Epidermal melanocyte (primary cell): ENCODE results near the gene MAP2K3.
"Not testable (repeated sequence)": the region's sequence is repeated elsewhere in the genome, so short reads cannot be mapped to it uniquely, and the experiment has no call there.

Experiments
- DNase-seq: peaks from one replicate; pipeline ENCODE4 v3.0.0; 2011; ENCODE audit warnings: low spot score; ENCODE audit not compliant: insufficient read length

Gene MAP2K3

DNA sequence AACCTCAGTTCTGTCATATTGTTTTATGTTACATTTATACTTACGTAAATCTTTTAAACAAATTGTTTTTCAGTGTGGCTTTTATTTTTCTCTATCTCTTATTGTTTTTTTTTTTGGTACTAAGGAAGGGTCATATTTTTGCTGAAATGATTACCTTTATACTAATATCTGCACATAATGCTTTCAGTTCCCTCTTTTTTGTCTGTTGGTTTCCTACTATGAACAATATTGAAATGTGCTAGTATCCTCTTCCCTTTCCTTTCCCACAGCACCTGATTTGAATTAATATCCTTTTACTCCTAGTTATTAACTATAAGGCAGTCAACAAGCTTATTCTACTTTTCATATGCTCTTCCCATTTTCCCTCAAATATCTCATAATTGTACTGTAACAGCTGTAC lies 43.4 kb downstream of the MAP2K3 start:
- not testable (repeated sequence) for DNase-seq

DNA sequence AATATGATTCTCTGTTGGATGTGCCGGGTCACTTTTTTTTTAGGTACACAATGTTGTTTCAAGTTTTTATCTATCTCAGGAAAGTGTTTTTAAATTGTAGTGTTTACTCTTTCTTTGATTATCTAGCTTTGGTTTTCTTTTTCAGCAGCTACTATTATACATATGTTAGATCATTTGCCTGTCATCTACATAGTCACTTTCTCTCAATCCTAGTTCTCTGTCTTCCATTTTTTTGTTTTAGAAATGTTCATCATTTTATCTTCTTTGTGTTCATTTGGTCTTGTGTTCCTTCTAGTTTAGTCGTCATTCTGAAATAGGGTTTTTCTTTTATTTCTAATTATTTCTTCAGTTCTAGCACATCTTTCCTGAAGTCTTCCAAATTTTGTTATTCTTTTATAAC lies 44.3 kb downstream of the MAP2K3 start:
- not testable (repeated sequence) for DNase-seq

DNA sequence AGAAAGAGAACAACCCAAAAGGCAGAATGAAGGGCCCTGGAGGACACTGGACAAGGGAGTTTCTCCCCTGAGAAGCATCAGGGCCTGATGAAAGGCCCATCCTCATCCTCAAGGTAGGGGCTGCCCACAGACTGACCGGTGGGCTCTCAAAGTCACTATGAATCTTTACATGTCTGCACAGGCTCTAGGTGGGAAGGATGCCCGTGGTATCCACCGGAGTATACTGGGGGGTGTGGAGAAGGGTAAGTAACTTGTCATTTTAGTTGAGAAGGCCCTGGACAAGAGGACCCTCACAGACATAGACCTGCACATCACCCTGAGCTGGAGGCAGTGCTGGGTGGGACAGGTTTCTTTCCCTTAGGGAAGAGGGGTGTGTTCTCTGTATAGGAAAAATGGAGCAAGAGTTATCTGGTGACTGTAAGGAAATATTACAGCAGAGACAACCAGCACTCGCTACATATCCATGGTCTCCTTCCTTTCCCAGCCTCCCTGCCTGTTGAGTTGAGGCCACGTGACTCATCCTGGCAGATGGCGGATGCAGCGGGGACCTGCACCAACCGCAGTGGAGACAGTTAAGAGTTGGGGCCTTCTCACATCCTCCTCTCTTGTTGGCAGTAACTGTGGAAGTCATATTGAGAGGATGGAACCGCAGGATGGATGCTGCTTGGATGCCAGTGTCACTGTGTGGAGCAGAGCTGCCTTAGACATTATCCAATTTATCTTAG lies 46.1 kb downstream of the MAP2K3 start:
- DNase-seq = no peak

DNA sequence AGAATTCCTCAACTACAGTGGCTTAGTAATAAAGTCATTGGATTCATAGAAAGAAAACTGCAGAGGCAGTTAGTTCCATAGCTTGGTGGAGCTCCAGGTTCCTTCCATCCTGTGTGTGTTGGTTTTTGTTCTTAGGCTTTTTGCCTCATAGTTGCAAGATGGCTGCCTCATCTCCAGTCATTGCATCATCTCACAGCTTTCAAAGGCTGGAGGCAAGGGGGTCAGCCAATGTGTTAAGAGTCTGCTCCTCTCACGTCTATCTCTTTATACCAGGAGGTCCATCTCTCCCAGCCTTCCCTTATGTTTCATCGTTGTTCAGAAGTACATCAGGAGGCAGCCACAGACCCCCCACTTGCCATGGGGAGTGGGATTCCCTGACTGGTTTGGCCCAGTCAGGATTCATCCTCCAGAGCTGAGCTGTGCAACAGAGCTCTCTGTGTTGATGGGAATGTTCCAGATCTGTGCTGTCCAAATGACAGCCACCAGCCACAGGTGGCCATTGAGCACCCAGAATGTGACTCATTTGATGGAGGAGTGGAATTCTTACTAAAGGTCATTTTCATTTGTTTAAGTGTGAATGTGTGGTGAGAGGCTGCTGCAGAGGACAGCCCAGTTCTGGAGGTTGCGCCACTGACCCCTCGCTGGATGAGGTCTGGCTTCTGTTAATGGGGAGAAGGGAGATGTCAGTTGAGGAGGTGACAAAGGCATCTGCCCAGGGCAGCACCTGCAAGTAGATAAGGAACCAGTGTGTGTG lies 52.2 kb downstream of the MAP2K3 start:
- not testable (repeated sequence) for DNase-seq

DNA sequence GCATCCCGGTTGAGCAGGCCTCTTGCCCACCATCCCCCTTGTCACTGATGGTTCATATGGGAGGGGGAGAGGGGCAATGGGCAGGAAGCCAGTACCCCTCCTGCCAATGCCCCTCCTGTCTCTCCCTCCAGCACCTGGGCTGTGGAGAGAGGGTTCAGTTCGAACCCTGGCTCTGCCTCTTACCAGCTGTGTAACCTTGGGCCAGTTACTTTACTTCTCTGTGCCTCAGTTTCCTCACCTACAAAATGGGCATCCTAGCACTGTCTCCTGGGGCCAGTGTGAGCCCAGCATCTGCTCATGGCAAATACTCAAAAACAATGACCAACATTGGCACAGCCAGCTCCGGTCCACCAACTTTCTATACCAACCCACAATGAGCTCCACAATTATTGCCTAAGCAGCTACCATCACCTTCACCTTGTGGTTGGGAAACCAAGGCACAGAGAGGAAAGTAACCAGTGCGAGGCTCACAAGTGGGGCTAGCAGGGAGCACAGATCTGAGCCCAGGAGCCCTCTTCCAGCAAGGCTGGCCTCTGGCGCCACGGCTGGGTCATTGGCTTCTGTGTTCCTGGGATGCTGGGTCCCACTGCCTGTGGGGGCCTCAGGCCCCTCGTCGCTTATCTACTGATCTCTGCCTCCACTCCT lies 53.6 kb downstream of the MAP2K3 start:
- not testable (repeated sequence) for DNase-seq

DNA sequence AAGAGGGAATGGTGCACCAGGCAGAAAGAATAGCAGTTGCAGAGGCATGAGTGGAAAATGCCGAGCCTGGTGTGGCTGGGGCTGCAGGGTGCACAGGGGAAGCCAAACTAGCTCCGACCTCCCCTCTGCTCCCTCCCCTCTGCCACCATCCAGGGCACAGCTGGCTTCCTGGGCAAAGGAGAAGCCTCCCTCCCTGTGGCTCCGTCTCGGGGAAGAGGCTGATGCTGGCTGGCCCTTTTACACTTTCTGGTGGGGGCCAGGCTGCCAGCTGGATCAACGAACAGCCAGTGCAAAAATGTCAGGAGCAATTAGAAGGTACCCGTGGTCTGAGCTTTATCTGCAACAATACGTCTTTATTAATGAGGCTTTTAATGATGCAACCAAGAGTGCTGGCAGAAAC lies 54.5 kb downstream of the MAP2K3 start:
- DNase-seq = no peak

DNA sequence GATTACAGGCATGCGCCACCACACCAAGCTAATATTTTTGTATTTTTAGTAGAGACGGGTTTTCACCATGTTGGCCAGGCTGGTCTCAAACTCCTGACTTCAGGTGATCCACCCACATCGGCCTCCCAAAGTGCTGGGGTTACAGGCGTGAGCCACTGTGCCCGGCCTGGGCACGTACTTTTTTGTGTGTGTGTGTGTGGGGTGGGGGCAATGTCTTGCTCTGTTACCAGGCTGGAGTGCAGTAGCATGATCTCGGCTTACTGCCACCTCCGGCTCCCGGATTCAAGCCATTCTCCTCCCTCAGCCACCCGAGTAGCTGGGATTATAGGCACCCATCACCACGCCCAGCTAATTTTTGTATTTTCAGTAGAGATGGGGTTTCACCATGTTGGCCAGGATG lies 55.1 kb downstream of the MAP2K3 start:
- DNase-seq = not testable (repeated sequence)

DNA sequence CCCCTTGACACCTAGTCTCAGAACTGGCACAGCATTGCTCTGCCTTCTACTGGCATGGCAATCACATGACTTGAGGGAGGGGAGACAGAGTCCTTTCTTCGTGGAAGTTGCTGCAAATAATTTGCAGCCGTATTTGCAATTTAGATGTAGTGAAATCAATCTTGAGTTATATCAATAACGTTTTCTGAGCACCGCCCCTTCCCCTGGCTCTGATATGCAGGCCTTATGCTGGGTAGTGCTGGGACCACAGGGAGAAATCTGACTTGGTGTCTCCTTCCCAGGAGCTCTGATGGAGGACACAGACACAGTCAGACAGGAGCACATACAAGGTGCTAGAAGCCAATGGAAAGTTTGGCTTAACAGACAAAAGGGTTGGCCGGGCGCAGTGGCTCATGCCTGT lies 55.9 kb downstream of the MAP2K3 start:
- not testable (repeated sequence) for DNase-seq

DNA sequence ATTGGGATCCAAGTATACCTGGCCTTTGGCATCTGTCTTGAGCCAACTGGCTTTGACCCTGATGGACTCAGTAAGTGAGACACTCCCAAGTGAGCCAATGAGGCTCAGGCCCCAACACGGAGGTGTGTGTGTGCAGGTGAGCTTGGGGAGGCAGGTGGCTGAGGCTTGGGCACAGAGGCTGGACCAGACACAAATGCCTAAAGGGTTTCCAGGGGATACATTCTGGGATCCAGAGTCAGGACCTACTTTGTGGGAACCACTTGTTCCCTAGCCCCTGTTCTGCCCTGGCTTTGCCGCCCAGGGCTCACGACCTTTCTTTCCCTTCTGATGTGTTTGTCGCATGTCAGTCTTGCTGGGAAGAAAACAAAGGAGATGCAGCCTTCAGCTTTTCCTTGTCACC lies 56.8 kb downstream of the MAP2K3 start:
- DNase-seq = not testable (repeated sequence)

DNA sequence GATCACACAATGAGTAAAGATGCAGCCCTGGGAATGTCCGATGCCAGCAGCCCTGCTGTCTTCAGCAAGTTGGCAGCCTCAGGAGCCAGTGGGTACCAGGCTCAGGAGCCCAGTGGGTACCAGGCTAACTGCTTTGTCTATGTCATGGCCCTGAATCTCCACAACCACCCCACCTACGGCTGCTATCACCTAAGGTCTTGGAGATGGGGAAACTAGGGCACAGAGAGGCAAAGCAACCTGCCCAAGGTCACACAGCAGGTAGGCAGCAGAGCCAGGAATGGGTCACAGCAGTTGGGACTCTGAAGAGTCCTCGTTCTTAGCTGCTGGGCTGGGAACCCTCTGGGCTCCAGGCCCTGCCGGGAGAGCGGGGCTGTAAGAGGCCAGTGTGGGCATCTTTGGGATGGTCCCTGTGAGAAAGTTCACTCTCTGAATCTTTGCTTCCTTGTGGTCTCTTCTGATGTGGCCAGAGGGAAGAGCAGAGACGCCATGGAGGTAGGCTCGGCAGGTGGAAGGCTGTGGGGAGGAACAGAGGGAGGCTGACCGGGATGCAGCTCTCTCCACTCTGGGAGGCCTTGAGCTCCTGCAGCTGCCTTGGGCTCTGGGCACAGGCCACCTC lies 57.5 kb downstream of the MAP2K3 start:
- not testable (repeated sequence) for DNase-seq

DNA sequence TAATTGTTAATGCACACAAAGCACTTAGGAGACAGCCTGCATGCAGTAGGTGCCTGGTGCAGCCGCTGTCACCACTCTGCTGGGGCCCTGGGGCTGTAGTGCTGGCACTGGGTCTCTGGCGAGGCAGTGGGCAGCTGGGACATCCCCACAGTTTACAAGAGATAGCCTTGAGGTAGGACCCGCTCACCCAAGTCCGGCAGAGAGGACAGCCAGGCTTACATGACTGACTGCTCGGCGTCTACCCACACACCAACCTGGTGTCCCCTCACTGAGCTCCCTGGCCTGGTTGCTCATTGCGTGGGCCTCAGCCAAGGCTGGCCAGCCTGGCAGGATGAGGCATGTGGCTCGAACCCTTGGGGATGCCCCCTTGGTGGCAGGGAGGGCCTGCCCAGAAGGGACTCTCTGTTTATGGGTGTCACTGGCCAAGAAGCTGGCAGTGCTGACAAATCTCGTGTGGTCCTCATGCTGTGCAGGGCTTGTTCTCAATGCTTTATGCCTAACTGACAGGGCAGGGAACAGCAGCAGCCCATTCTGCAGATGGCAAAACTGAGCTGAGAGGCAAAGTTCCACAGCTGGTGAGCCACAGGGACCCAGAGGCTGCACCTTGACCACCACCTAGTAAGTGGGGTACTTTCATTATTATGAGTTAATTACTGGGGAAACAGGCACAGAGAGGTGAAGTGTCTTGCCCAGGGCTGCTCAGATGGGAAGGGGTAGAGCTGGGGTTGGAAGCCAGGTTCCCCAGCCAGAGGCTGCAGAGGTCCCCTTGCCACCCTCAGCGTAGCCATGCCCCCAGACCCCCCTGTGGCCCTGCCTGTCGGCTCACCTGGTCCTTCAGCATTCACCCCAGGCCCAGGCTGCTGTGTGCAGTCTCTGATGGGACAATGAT lies 58.8 kb downstream of the MAP2K3 start:
- DNase-seq = not testable (repeated sequence)

DNA sequence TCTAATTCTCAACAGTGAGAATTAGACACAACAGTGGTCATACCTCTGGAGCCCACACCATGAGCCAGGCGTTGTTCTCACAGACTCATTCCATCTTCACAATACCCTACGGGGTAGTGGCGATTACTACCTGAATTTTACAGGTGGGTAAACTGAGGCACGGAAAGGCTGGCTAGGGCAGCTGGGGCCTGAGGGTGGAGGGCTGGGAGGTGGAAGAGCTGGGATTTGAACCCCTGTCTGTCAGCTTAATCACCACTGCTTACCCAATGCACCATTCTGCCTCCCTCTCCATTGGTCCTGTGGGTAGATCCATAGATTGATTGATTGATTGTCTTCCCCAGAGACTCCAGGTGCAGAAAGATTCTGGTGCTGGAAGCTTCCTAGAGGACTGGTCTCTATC lies 60.3 kb downstream of the MAP2K3 start:
- not testable (repeated sequence) for DNase-seq

DNA sequence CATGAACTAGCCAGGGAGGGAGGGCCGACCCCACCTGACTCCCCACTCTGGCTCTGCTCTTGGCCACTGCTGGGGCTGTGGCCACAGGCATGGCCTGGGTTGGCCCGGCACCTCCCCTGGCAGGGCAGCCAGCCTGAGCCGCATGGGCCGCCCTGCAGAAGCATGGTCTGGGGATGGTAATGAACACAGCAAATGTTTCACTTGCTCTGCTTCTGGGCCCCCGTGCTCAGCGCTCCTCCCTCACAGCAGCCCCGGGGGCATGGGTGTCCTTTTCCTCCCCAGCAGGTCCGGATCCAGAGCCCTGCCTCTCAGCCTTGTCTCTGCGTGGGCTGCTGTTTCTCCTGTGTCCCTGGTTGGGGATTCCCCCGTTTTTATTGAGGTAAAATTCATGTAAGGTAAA lies 60.7 kb downstream of the MAP2K3 start:
- DNase-seq = no peak

DNA sequence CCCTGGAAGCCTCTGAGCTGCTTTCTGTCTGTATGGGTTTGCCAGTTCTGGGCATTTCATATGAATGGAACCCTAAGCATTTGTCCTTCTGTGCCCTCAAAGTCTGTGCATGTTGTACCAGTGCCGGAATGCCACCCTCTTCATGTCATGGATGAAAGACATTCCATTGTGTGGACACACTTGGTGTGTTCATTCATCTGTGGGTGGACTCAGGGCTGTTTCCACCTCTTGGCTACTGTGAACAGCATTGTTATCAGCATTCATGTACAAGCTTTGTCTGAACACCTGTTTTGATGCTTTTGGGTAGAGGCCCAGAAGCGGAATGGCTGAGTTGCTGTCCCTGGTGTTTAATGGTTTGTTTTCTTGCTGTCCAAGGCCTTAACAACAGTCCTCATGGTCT lies 61.6 kb downstream of the MAP2K3 start:
- DNase-seq = not testable (repeated sequence)

DNA sequence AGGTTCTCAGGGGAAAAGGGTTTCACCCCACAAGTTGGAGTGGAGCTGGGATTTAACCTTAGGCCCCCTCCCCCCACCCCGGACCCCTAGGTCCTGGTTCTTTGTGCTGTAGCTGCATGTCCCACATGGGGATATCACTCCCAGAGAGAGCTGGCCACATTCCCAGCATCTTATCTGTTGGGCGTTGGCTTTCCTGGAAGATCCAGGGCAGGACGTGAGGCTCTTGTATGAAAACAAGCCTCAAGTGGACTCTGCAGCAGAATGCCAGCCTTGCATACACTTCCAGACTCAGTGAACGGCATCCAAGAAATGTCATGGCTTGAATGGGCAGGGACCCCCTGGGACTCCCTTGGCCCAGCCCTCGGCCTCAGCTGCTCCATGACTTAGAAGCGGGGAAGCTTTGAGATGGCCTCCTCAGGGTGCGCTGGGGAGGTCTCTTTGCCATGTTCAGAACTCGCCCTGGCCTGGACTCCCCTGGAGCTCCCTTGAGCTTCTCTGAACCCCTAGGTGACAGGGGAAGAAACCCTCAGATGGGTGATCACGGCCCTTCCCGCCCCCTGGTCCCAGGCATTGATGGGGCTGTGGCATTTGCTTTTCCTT lies 62.2 kb downstream of the MAP2K3 start:
- not testable (repeated sequence) for DNase-seq

DNA sequence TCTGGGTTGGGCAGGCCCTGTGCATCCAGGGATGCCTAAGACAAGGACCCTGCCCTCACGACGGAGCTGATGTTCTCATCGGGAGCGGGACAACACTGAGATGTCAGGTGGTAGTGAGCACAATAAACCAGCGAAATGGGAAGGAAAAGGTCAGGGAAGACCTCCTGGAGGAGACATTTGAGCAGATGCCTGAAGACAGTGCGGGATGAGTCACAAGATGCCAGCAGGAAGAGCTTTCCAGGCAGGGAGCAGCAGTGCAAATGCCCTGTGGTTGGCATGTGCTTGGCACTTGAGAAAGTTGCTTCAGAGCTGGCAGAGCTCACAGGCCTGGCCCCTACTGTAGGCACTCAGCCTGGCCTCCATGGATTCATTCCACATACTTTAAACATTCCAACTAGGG lies 63.1 kb downstream of the MAP2K3 start:
- not testable (repeated sequence) for DNase-seq

DNA sequence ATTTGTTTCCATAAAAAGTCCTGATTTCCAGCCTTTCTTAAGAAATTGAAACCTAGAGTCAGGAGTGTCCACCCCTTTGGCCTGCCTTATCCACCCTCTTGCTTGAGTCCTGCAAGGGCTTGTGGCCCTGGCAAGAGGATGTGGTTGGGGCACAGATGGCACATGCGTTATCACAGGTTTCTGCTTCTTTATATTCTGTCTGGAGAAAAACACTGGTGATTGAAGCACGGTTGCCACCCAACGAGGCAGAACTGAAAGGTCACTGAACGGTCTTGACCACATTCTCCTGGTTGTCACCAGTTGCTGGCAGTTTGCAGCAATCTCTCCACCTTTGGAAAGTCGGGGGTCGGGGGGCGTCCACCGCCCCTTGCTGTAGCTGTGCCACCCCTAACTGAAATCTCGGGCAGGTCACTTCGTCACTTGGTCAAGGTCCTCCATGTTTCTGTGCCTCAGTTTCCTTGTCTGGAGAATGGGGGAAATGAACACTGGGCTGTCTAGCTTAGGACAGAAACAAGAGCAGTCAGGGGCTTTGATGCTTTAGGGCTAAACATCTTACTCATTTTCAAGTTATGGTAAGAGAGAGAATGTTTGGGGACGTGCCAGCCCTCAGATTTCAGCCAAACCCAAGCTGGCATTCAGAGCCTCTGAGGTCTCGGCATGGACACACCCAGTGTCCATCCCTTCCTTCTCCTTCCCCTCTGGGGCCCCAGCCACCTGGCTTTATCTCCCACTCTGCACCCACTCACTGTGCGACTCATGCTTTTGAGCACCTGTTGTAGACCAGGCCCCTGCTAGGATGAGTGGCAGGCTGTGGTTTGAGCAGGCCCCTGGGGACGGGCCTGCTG lies 63.8 kb downstream of the MAP2K3 start:
- not testable (repeated sequence) for DNase-seq

DNA sequence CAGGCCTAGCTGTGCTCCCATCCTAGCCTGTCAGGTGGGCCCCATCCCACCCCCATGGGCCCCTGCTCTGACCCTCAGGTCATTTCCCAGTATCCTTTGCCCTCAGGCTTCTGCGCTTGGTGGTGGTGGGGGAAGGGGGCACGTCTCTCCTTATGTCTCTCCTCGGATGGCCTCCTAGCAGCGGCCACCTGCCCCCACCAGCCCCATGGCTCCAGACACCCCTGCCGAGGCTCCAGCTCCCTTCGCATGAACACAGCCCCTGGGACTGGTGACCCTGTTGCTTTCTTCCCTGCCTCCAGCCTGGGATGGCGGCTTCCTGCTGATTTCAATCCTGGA lies 64.4 kb downstream of the MAP2K3 start:
- DNase-seq = not testable (repeated sequence)

DNA sequence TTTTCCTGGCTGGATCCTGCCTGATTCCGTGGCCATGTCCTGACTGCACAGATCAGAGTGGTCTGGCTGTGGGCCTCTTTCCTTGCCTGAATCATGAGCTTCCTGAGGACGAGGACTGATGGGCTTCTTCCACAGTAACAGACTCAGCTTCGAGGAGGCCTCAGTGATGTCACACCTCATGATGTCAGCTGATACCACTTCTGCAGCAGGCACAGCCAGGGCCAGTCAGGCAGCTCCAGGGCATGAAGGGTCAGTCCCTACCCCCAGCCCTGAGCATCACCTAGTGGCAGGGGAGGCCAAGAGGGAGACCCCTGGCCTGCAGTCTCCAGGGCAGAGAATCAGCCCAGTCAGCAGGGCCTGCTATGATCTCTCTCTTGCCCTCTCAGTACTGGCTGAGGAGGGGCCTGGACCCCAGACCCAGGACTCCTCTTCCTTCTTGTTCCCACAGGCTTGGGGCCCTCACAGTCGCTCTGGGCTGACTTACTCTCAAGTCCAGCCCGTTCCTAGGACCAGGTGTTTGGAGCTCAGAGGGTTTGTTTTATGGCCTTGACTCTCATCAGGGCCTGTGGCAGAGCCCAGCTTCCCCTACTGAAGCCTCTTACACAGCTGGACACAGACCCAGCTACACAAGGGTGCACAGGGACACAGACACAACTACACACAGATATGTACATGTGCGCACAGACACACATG lies 65.0 kb downstream of the MAP2K3 start:
- DNase-seq = not testable (repeated sequence)
